ENCODE measurements around the gene DNAJC18. TPM values are rescaled to one million over a fixed set of nuclear protein-coding genes. Genes with fewer than 3 reads are reported as not detected.

The DNAJC18 gene
- total and polyA plus RNA-seq, 5 donors = 5.6 to 24.9 (median 14.8) TPM

DNA sequence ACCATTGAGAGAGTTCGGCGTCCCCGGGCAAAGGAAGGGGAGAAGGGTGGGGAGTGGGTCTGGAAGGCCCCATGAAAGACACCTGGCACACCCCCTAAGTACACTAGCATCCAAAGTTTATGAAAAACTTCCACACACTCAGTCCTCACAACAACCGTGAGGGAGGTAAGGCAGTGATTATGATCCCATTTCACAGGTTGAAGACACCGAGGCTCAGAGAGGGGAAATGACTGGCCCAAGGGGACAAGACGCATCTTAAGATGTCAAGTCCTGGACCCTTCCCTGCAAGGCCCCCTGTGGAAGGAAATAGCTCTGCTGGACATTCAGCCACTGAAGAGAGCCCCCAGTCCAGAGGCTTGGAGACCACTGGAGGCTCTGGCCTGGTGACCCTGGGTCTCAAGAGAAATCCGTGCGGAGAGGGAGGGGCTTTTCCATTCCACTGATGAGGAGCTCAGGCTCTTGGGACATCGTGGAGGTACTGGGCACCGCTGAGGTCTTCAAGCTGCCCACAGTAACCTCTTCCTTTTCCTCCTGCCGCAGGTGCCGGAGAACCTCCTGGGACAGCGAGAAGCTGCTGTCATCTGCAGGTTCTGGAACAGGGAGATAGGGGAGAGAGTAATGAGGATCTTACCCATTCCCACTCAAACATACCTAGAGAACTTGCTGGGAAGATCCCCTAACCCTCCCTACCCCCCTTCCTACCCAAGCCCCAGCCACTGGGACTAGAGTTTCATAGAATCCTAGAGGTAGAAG, 36.7 kb upstream of the DNAJC18 start:
- intact Hi-C loops (cut with DNase I) = no loop called here
- no peaks in the 10 kb centered on the region for H3K9me3 ChIP-seq (ENCODE audit: control insufficient read depth, low read length)
- ATAC-seq = no peak
- no peak overlapping the region for H3K27ac ChIP-seq (ENCODE audit: low read length)
- no peak overlapping the region for H3K4me3 ChIP-seq (ENCODE audit: low read length)
- 77% methylated on average over 13 of the region's 13 CpGs for WGBS
- peaks cover 13% of the 10 kb centered on the region for H3K4me1 ChIP-seq (ENCODE audit: control insufficient read depth, insufficient read depth, low read length)
- no peaks in the 10 kb centered on the region for H3K27me3 ChIP-seq (ENCODE audit: control insufficient read depth, insufficient read depth)
- no peak for DNase-seq

DNA sequence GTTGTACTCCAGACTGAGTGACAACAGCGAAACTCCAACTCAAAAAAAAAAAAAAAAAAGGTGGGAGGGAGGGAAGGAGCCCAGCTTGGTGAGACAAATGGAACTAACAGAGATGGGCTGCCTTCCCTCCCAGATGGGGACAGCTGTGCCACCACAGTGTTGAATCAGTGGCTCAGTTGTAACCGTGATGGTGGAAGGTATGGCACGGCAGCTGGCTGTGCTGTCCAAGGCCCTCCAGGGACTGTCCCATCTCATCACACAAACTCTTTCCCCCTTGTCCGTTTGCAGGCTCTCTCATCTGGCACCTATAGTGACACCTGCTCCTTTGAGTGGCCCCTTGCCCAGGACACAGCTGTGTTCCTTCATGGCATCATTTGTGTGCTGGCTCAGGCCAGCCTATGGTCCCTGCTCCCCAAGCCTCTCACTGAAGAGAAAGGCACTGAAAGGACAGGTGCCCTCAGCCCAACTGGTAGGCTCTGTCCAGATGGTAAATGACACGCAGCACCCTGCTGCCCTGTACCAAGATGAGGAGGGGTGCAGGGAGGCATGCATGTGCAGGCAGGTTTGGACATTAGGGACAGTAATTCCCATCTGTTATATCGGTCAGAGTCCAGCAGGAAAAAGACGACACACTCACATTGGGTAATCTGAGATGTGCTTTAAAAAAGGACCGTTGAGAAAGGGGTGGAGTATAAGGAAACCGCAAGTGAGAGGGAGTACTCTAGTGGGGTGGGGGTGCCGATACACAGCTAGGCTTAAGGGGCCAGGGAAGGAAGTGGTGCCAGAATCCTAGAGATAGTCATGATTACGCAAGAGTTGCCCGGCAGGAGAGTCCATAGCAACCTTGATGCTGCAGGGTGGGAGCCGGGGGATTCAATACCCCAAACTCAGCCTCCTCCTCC, 35.8 kb upstream of the DNAJC18 start:
- Histone ChIP-seq H3K27ac (ENCODE audit: low read length) (no peak overlapping the region), H3K4me1 (ENCODE audit: control insufficient read depth, insufficient read depth, low read length) (peaks cover 13% of the 10 kb centered on the region), H3K27me3 (ENCODE audit: control insufficient read depth, insufficient read depth) (no peaks in the 10 kb centered on the region), H3K4me3 (ENCODE audit: low read length) (no peak overlapping the region), H3K9me3 (ENCODE audit: control insufficient read depth, low read length) (no peaks in the 10 kb centered on the region)
- ATAC-seq = peak; percentile 17 to 35
- 37% methylated on average over 13 of the region's 13 CpGs for WGBS
- peak in 1 of 3 donors; percentile 61 for DNase-seq
- intact Hi-C loops (cut with DNase I) = no loop called here

DNA sequence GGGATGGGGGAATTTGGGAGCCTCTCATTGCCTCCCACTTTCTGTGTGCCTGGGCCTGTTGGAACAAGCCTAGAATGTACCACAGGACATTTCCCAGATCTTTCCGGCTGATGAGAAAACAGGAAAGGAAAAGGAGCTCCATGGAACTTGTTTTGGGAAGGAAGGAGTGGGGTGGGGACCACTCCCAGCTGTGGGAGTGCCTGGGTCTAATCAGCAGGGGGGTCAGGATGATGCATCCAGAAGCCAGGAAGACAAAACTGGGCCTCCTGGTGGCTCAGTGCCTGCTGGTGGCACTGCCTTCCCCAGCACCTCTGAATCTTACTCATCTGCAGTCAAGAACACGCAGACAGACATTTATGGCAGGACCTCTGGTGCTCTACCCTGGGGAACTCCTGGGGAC, 34.2 kb upstream of the DNAJC18 start:
- no peaks in the 10 kb centered on the region for H3K27me3 ChIP-seq (ENCODE audit: control insufficient read depth, insufficient read depth)
- ATAC-seq (peak; percentile 24 to 80), DNase-seq (peak in 2 of 3 donors; percentile 40 to 69)
- no peak overlapping the region for H3K4me3 ChIP-seq (ENCODE audit: low read length)
- 54% methylated on average over 2 of the region's 2 CpGs for WGBS
- H3K27ac ChIP-seq (ENCODE audit: low read length) = peak overlapping the region; percentile 43
- no peaks in the 10 kb centered on the region for H3K9me3 ChIP-seq (ENCODE audit: control insufficient read depth, low read length)
- intact Hi-C loops (cut with DNase I) = no loop called here
- H3K4me1 ChIP-seq (ENCODE audit: control insufficient read depth, insufficient read depth, low read length) = peaks cover 13% of the 10 kb centered on the region

DNA sequence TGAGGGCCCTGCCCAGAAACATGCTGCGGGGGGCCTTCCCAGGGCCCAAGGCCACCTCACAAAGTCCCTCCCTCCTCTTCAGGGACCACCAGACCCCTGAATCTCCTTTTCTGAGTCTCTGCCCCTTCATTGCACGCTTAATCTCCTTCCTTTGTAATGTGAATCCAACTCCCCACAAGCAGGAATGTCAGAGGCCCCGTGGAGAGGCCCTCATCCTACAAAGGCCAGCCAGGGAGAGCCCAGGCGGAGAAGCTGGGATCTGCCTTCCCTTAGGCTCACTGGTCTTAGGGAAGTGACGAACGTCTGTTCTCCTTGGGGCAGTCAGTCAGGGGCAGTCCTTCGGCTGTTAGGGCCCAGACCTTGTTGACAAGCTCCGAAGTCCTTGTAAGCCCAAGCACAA, 33.8 kb upstream of the DNAJC18 start:
- DNase-seq (no peak), ATAC-seq (peak; percentile 3 to 60)
- peak overlapping the region; percentile 43 for H3K27ac ChIP-seq (ENCODE audit: low read length)
- H3K27me3 ChIP-seq (ENCODE audit: control insufficient read depth, insufficient read depth) = no peaks in the 10 kb centered on the region
- no peak overlapping the region for H3K4me3 ChIP-seq (ENCODE audit: low read length)
- peaks cover 13% of the 10 kb centered on the region for H3K4me1 ChIP-seq (ENCODE audit: control insufficient read depth, insufficient read depth, low read length)
- WGBS = 56% methylated on average over 8 of the region's 8 CpGs
- no peaks in the 10 kb centered on the region for H3K9me3 ChIP-seq (ENCODE audit: control insufficient read depth, low read length)
- intact Hi-C loops (cut with DNase I) = no loop called here

DNA sequence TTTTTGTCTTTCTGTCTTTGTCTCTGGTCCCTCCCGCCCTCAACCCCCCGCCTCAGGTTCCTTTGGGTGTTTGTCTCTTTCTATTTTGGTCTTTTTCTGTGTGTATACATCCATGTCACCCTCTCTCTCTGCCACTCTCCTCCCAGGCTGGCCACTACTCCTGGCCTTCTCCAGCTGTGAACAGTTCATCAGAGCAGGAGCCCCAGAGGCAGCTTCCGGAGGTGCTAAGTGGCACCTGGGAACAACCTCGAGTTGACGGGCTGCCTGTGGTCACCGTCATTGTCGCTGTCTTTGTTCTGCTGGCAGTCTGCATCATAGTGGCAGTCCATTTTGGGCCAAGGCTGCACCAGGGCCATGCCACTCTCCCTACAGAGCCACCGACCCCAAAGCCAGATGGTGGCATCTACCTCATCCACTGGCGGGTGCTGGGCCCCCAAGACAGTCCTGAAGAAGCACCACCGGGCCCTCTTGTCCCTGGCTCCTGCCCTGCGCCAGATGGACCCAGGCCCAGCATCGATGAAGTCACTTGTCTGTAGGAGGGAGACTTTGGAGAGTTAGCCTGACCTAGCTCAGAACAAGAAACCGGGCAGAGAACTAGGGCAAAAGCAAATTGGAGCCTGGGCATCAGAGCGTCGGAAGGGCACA, 33.2 kb upstream of the DNAJC18 start:
- ATAC-seq (no peak), DNase-seq (peak in 1 of 3 donors; percentile 63)
- Histone ChIP-seq H3K27ac (ENCODE audit: low read length) (no peak overlapping the region), H3K9me3 (ENCODE audit: control insufficient read depth, low read length) (no peaks in the 10 kb centered on the region), H3K4me3 (ENCODE audit: low read length) (no peak overlapping the region), H3K27me3 (ENCODE audit: control insufficient read depth, insufficient read depth) (no peaks in the 10 kb centered on the region), H3K4me1 (ENCODE audit: control insufficient read depth, insufficient read depth, low read length) (peaks cover 13% of the 10 kb centered on the region)
- WGBS = 76% methylated on average over 15 of the region's 15 CpGs
- intact Hi-C loops (cut with DNase I) = no loop called here

DNA sequence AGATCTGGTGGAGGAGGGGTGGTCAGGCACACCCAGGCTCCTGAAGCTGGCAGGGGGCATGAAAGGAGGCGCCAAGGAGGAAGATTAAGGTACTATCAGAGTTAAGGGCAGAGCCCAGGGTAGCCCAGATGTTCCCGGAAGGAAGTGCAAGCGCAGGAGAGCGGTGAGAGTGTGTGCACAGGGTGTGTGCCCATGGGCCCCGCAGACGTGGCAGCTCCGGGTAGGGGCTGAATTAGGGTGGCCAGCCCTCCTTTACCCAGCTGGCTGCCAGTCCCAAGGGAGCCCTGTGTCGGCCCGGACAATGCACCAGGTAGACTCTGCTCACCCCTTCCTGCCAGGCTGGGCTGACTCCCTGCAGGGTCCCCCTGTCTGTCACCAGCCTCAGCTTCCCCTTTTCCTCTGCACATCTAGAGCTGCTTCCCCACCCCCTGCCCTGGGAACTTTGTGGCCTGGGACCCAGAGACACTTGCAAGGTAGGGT, 31.5 kb upstream of the DNAJC18 start, which contains the start of gene SMIM33:
Gene SMIM33 (plus strand): TSS at position 184 of the 480 bp plus-strand sequence. CDS start 118 bp downstream, at position 302.
- Histone ChIP-seq H3K27ac (ENCODE audit: low read length) (no peak within 1 kb of the TSS), H3K4me3 (ENCODE audit: low read length) (no peak within 1 kb of the TSS), H3K4me1 (ENCODE audit: control insufficient read depth, insufficient read depth, low read length) (peaks cover 13% of the 10 kb centered on the region), H3K27me3 (ENCODE audit: control insufficient read depth, insufficient read depth) (no peaks in the 10 kb centered on the region), H3K9me3 (ENCODE audit: control insufficient read depth, low read length) (no peaks in the 10 kb centered on the region)
- DNase-seq (peak in 2 of 3 donors; percentile 55 to 58), ATAC-seq (peak; percentile 14 to 23)
- intact Hi-C loops (cut with DNase I) = no loop called here
- 59% methylated on average over 9 of the region's 9 CpGs for WGBS

DNA sequence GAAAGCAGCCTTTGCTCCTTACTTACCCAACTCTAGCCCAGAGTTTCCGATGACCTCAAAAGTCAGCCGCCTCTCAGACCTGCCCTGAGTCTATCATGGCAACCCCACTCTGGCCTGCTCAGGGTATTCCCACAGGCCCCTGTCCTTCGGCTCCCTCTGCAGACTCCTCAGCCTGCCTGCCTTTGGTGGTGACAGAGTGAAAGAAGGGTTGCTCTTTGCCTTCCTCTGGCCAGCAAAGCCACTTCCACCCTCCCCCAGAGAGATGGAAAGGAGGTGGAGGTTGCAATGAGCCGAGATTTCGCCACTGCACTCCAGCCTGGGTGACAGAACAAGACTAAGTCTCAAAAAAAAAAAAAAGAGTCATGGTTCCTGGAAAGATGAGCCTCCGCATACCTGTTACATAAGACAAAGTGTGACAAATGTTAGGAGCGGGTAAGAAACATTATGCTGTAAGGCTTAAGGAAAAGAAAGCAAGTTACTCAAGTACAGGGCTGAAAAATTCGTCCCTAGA, 29.2 kb upstream of the DNAJC18 start:
- DNase-seq (no peak), ATAC-seq (no peak)
- H3K9me3 ChIP-seq (ENCODE audit: control insufficient read depth, low read length) = no peaks in the 10 kb centered on the region
- H3K4me3 ChIP-seq (ENCODE audit: low read length) = no peak overlapping the region
- H3K27ac ChIP-seq (ENCODE audit: low read length) = no peak overlapping the region
- H3K4me1 ChIP-seq (ENCODE audit: control insufficient read depth, insufficient read depth, low read length) = peaks cover 6% of the 10 kb centered on the region
- H3K27me3 ChIP-seq (ENCODE audit: control insufficient read depth, insufficient read depth) = no peaks in the 10 kb centered on the region
- WGBS = 76% methylated on average over 8 of the region's 8 CpGs
- intact Hi-C loops (cut with DNase I) = no loop called here

DNA sequence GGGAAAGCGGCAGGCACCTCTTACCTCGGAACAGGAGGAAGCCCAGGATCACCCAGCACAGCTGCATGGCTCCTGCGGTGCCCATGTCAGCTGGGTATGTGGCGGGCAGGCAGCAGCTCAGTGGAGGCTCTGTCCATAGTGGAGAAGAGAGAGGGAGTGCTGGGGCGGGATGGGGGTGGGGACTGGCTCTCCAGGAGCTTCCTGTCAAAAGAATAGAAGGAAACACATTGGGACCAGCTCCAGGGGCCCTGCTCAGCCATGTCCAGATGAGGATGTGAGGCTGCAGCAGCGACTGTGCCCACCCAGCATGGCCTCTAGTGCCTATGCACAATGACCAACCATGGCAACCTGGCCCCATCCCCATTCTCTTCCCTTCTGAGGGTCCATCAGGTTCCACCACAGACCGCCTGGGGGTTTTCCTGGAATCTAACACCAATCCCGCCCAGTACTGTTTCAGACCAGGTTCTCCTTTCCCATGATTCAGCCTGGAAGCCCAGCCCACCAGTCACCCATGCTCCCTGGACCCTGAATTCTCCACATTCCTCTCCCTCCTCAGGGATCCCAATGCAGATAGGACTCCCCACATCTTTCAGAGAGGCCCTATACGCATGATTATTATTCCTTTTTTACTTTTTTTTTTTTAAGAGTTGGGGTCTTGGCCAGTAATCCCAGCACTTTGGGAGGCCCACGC, 23.4 kb upstream of the DNAJC18 start, which contains the start of gene ECSCR:
Gene ECSCR (minus strand): TSS at position 158 of the 691 bp plus-strand sequence. CDS start 73 bp downstream, at position 85.
- Histone ChIP-seq H3K27me3 (ENCODE audit: control insufficient read depth, insufficient read depth) (no peaks in the 10 kb centered on the region), H3K4me1 (ENCODE audit: control insufficient read depth, insufficient read depth, low read length) (no peaks in the 10 kb centered on the region), H3K4me3 (ENCODE audit: low read length) (peak within 1 kb of the TSS; percentile 73), H3K27ac (ENCODE audit: low read length) (peak within 1 kb of the TSS; percentile 96), H3K9me3 (ENCODE audit: control insufficient read depth, low read length) (no peaks in the 10 kb centered on the region)
- WGBS = 61% methylated on average over 10 of the region's 10 CpGs
- DNase-seq (peak; percentile 57 to 82 (median 75)), ATAC-seq (peak; percentile 75 to 77)
- intact Hi-C loops (cut with DNase I) = no loop called here

DNA sequence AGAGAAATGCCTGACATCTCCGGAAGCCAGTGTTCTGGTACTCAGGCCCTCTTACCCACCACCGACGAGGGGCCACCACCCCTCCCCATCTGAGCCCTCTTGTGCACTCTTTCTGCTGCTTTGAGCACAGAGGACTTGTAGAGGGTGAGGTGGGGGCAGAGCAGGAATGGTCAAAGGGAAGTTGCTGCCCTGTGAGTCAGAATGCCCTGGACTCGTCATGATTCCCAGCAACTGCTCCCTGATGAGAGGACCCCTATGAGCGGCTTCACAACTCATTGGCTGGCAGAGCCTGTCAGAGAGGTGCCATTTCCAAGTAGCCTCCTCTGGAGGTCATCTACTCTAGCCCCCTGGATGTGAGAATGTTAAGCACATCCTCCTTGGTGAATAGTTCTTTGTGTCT, 22.4 kb upstream of the DNAJC18 start:
- Histone ChIP-seq H3K4me3 (ENCODE audit: low read length) (peak overlapping the region; percentile 73), H3K4me1 (ENCODE audit: control insufficient read depth, insufficient read depth, low read length) (no peaks in the 10 kb centered on the region), H3K9me3 (ENCODE audit: control insufficient read depth, low read length) (no peaks in the 10 kb centered on the region), H3K27me3 (ENCODE audit: control insufficient read depth, insufficient read depth) (no peaks in the 10 kb centered on the region), H3K27ac (ENCODE audit: low read length) (peak overlapping the region; percentile 96)
- intact Hi-C loops (cut with DNase I) = no loop called here
- WGBS = 65% methylated on average over 5 of the region's 5 CpGs
- ATAC-seq = peak; percentile 47 to 74
- peak in 2 of 3 donors; percentile 38 to 55 for DNase-seq

DNA sequence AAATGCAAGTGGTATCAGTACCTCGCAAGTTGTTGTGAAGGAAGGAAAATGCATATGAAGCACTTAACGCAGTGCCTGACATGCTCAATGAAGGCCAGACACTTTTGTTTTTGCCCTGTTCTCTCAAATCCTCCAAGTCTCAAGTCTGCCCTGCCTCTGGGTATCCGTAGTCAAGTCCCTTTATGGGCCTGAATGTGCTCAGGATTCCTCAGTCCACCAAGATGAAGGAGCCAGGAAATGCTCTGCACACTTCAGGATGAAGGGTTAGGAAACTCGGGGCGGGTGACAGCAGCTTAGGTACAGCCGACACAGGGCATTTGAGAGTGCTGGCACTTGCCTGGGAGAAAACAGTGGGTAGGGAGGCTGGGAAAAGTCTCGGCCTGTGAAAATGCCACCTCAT, 21.9 kb upstream of the DNAJC18 start:
- H3K4me1 ChIP-seq (ENCODE audit: control insufficient read depth, insufficient read depth, low read length) = no peaks in the 10 kb centered on the region
- peak overlapping the region; percentile 96 for H3K27ac ChIP-seq (ENCODE audit: low read length)
- DNase-seq = no peak
- peak in 1 of 2 donors; percentile 17 for ATAC-seq
- WGBS = 71% methylated on average over 7 of the region's 7 CpGs
- no peaks in the 10 kb centered on the region for H3K9me3 ChIP-seq (ENCODE audit: control insufficient read depth, low read length)
- H3K27me3 ChIP-seq (ENCODE audit: control insufficient read depth, insufficient read depth) = no peaks in the 10 kb centered on the region
- peak overlapping the region; percentile 73 for H3K4me3 ChIP-seq (ENCODE audit: low read length)
- intact Hi-C loops (cut with DNase I) = no loop called here
